GM06990 (cell line): ENCODE data around the gene ADCY5.

ENCODE experiments used
- DNase-seq: peaks from one replicate; pipeline ENCODE4 v3.0.0-alpha.2; 2011; ENCODE audit not compliant: insufficient read length; ENCODE audit errors: extremely low read depth
- H3K27me3 ChIP-seq: replicated peaks from 2 replicates; pipeline ENCODE4 v1.6.0; 2011; ENCODE audit warnings: low read length; ENCODE audit not compliant: control insufficient read depth, insufficient read depth
- H3K36me3 ChIP-seq: 2 replicates; pipeline ENCODE4 v1.5.1; 2011; ENCODE audit warnings: low read length; ENCODE audit not compliant: control insufficient read depth, insufficient read depth
- H3K4me3 ChIP-seq: replicated peaks from 2 replicates; pipeline ENCODE4 v1.5.1; 2011; ENCODE audit warnings: low read depth, mild to moderate bottlenecking, control low read depth, low read length
- CTCF ChIP-seq: IDR thresholded peaks from 2 replicates; pipeline ENCODE4 v1.5.1; 2011; ENCODE audit warnings: low read length, control low read depth, mild to moderate bottlenecking, inconsistent platforms; ENCODE audit not compliant: insufficient read depth, poor library complexity, severe bottlenecking

ADCY5 gene

DNA sequence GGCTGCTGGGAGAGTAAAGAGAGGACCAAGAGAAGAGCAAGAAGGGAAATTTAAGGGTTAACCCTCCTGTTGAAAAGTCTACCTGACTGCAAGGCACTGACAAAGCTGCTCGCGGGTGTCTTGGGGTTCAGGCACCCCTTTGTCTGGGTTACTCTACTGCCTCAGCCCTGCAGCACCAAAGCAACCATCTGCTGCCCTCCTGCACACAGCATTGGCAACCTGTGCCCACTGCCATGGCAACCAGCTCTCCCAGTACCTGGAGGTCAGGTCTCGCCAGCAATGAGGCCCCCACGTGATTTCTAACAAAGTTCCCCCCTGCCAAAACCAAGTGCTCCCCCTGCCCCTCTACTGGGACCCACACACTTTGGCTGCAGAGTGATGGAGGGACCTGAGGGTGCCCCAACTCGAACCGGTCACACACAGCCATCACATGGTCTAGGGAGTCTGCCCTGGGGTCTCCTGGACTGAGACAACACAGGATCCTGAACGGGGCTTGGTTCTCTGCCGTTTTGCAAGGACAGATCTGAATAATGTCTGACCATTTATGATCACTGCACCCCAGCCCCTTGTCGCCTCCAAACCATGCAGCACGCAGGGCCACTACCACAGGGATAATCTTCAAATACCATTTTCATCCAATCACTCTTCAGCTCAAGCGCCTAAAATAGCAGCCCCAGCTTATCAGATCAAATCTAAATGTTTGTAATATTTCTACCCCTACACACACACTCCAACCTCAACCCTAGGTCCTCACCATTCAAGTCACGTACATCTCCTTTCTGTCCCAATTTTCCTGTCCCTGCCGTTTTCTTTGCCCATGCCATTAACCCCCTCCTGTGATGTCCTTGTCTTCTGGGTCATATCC is 50.7 kb downstream of the ADCY5 start:
- DNase-seq, result no peak
- TF ChIP-seq CTCF, result no peak
- H3K36me3 ChIP-seq, result no peaks in the 10 kb centered on the region

DNA sequence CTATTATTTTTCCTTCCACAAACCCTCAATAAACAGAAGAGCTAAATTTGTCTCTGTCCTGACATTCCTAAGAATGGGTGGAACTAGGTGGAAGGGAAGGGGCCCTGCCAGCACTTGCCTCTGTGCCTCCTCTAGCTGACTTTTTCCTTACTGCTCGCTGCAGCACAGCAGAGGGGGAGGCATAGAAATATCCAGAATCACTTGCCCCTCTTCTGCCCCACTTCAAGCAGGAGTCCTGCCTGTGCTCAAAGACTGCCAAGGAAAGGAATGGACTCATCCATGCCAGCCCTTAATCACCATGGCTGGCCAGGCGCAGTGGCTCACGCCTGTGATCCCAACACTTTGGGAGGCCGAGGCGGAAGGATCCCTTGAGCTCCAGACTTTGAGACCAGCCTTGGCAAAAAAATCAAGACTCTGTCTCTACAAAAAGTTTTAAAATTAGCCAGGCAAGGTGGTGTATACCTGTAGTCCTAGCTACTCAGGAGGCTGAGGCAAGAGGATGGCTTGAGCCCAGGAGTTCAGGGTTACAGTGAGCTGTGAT is 51.8 kb downstream of the ADCY5 start:
- Histone ChIP-seq H3K27me3 (no peaks in the 10 kb centered on the region; the same call in 1 of the 2 replicates), H3K36me3 (no peaks in the 10 kb centered on the region), H3K4me3 (no peak overlapping the region)
- no peak for DNase-seq
- no peak for TF ChIP-seq CTCF

More for the DNA sequence above, 50.7 kb downstream of the ADCY5 start:
- Histone ChIP-seq H3K27me3 (no peaks in the 10 kb centered on the region; the same call in 1 of the 2 replicates), H3K4me3 (no peak overlapping the region)

GRCh38 chr3:123396171-123397049 is 52.5 kb downstream of the ADCY5 start:
- no peak for TF ChIP-seq CTCF
- Histone ChIP-seq H3K36me3 (no peaks in the 10 kb centered on the region), H3K27me3 (no peaks in the 10 kb centered on the region; the same call in 1 of the 2 replicates), H3K4me3 (no peak overlapping the region)
- no peak for DNase-seq

GRCh38 chr3:123395235-123395634 is 53.7 kb downstream of the ADCY5 start:
- no peaks in the 10 kb centered on the region for H3K36me3 ChIP-seq

More at GRCh38 chr3:123395235-123395634, 53.7 kb downstream of the ADCY5 start:
- no peak overlapping the region for H3K4me3 ChIP-seq
- no peak for DNase-seq
- no peaks in the 10 kb centered on the region; the same call in 1 of the 2 replicates for H3K27me3 ChIP-seq
- TF ChIP-seq CTCF, result no peak
